ENCODE results near the gene TGFBR1.

The TGFBR1 gene

DNA sequence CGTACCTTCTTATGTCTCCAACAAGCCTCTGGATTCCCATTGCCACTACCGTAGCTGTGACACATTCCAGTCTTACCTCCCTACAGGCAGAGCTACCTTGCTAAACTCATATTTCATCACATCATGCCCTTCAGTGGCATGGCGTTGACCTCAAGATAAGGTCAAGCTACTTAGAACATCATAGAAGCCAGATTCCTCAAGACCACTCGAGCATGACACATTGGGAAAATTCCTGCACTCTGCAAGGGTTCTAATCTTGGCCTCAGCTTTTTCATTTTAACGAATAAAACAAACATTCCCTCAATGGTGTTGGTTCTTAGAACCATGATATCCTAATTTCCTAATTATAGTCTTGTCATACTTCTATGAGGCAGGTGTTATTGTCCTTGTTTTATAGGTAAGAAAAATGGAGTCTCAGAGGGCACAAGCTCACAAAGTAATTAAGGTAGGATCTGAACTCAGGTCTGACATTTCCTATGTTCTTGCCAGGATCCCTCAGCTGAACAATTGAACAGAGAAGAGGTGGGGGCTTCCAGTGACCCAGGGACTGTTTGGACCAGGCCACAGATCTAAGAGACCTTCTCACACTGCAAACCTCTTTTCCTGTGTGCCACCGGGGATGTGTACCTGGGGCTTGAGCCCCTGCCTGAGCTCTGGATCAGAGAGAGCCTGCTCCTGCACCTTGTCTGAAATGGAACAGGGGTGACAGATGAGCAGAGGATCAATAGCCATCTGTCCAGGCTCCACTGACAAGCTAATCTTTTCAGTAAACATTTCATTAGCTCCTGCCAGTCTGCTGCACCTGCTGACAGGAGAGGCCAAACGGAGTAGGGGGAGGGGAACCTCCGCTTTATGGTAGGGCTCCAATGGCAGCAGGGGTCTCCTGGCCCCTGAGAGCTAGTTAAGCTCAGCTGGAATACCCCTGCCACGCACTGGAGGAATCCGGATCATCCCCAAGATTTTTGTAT, 67.5 kb downstream of the TGFBR1 start:
- no peak for DNase-seq

- DNase-seq: no peak
Measured at GRCh38 chr9:99173570-99174504, 68.9 kb downstream of the TGFBR1 start.

- no peak for DNase-seq
Measured at GRCh38 chr9:99176527-99177013, 71.7 kb downstream of the TGFBR1 start.

- DNase-seq: no peak
Measured at GRCh38 chr9:99177576-99178366, 72.9 kb downstream of the TGFBR1 start.

- no peak for DNase-seq
Measured at GRCh38 chr9:99178912-99179872, 74.3 kb downstream of the TGFBR1 start.

DNA sequence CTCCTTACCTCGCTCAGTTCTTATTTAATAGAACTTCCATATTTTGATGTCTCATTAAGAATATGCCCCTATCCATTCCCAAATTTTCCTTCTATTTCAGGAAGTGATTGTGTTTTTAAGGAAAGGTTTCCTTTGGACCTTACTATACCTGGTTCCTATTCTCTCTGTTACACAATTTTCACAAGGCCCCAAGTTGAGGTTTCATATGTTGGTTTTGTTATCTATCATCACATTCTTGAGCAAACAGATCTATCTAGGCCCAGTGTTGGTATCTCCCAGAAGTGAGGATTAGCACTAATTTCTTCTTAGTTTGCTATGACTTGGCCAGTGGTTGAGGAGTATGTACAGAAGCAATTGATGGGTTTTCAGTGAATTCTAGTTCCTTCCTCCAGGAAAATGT, 75.3 kb downstream of the TGFBR1 start:
- no peak for DNase-seq

DNA sequence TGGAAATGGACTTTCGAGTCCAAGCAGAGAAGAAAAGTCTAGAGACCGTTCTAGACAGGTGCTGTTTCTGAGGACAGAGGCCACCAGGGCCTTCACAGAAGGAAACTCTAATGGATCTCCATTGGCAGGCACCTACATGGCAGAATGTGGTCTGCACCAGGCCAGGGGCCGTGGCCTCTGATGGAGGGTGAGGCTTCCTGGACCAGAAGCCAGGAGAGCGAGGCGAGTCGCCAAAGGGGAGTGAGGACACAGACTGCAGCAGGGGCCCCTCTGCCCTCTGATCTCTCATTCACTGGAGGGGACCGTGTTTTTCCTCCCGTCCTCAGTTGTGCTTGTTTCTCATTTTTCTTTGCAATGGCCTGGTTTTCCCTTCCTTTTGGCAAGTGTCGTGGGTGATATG, 75.7 kb downstream of the TGFBR1 start:
- no peak for DNase-seq

GRCh38 chr9:99181206-99181605, 76.3 kb downstream of the TGFBR1 start:
- DNase-seq: no peak

- peak; percentile 53 for DNase-seq
Measured at GRCh38 chr9:99181621-99182020, 76.7 kb downstream of the TGFBR1 start.

GRCh38 chr9:99182356-99182755, 77.4 kb downstream of the TGFBR1 start:
- no peak for DNase-seq

GRCh38 chr9:99183616-99184015, 78.7 kb downstream of the TGFBR1 start:
- no peak for DNase-seq

- DNase-seq: no peak
Measured at GRCh38 chr9:99184110-99184474, 79.2 kb downstream of the TGFBR1 start.

DNA sequence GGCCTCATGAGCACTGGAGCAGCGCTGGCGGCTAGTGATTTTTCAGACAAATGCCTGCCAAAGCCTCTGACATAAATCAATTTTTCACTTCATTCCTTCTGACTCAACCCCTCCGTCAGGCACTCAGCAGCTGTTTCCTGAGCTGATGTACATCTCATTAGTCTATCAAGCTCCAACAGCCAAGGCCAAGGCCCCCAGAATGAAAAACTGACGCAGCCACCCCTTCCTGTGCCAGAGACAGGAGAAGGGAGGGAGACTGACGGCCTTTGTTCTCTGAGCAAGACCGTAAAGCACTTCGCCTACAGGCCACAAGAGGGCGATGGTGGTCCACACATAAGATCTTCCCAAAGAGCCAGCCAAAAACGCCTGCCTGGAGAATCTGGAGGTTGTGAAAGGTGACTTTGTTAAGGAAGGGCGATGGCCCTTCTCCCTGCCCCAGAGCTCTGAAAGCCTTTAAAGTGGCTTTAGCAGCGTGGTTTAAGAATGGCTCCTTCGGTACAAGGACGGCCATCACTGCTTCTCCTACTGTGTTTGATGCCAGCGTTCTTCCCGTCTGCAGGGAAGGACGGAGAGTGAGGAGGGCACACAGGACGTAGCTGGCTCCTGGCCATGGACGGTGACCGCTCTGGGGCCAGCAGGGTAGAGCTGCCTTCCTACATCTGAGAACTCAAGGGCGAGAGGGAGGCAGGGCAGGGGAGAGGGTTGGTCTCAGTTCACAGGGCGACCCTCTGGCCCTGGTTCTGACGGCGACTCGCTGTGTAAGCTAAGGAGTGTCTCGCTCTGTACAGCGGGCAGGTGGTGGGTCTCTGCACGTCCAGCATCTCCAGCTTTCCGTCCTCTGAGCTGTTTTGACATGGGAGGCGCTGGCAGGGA, 79.8 kb downstream of the TGFBR1 start:
- peak; percentile 79 for DNase-seq

DNA sequence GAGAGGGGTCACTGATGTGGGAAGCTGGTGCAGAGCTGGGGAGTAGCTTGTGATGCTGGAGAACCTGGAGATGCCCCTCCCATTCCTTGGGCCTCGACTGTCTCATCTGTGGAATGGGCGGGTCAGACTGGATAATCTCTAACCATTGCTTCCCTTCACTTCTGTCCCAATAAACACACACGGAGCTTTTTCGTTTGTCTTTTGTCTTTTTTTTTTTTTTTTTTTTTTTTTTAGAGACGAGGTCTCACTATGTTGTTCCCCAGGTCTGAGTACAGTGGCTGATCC, 80.4 kb downstream of the TGFBR1 start:
- no peak for DNase-seq

GRCh38 chr9:99185934-99186333, 81.0 kb downstream of the TGFBR1 start:
- no peak for DNase-seq

GRCh38 chr9:99187311-99187710, 82.4 kb downstream of the TGFBR1 start:
- no peak for DNase-seq

DNA sequence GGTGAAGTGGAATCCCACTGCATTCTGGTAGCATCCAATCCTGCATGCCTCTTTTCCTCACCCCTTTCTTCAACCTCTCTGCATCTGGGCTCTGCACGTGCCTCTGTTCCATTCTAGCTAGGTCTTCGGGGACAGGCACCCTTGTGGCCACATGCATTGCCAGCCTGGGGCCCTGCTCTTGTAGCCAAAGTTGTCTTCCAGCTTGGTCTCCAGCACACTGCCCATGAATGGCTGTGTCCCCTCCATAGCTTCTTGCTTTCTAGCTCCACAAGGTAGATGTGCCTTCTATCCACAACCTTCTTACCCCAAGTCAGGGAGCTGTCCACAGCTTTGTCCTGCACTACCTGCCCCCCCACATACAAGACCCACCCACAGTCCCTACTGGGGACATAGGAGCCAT, 84.3 kb downstream of the TGFBR1 start:
- DNase-seq: no peak

- no peak for DNase-seq
Measured at GRCh38 chr9:99189887-99190596, 85.1 kb downstream of the TGFBR1 start.

GRCh38 chr9:99190597-99191283, 85.8 kb downstream of the TGFBR1 start:
- DNase-seq: no peak
